GM19328 (cell line): ENCODE results near the gene SEPTIN7.
A peak's percentile ranks its signal among the peaks of the same experiment; 100 is the strongest.

Experiments used
- ATAC-seq: cut with Tn5 transposase; IDR thresholded peaks from one replicate; pipeline ENCODE4 v1.9.1; 2021; ENCODE audit warnings: mild to moderate bottlenecking, moderate library complexity; ENCODE audit not compliant: unreplicated experiment

SEPTIN7 gene

GRCh38 chr7:35785250-35785649 lies 15.6 kb upstream of the SEPTIN7 start:
- no peak for ATAC-seq

GRCh38 chr7:35787925-35788324 lies 12.9 kb upstream of the SEPTIN7 start:
- ATAC-seq: no peak

GRCh38 chr7:35792472-35792871 lies 8.4 kb upstream of the SEPTIN7 start:
- no peak for ATAC-seq

GRCh38 chr7:35792873-35793489 lies 7.9 kb upstream of the SEPTIN7 start:
- ATAC-seq: no peak

GRCh38 chr7:35797311-35797710 lies 3.5 kb upstream of the SEPTIN7 start:
- ATAC-seq: no peak

- ATAC-seq: peak; percentile 42
Measured at GRCh38 chr7:35799846-35800717, 775 bp upstream of the SEPTIN7 start.

- ATAC-seq: peak; percentile 28
Measured at GRCh38 chr7:35801392-35802101, 690 bp downstream of the SEPTIN7 start.

- ATAC-seq: no peak
Measured at GRCh38 chr7:35802102-35802466, 1.2 kb downstream of the SEPTIN7 start.

GRCh38 chr7:35802649-35803048 lies 1.8 kb downstream of the SEPTIN7 start:
- no peak for ATAC-seq

GRCh38 chr7:35804231-35804970 lies 3.5 kb downstream of the SEPTIN7 start:
- ATAC-seq: no peak

GRCh38 chr7:35805876-35806275 lies 5.0 kb downstream of the SEPTIN7 start:
- no peak for ATAC-seq

GRCh38 chr7:35816514-35816913 lies 15.7 kb downstream of the SEPTIN7 start:
- ATAC-seq: no peak

- ATAC-seq: no peak
Measured at GRCh38 chr7:35817181-35817580, 16.3 kb downstream of the SEPTIN7 start.

GRCh38 chr7:35817930-35818329 lies 17.1 kb downstream of the SEPTIN7 start:
- no peak for ATAC-seq

GRCh38 chr7:35818513-35818912 lies 17.7 kb downstream of the SEPTIN7 start:
- ATAC-seq: no peak

GRCh38 chr7:35819310-35819709 lies 18.5 kb downstream of the SEPTIN7 start:
- no peak for ATAC-seq

GRCh38 chr7:35819954-35820703 lies 19.3 kb downstream of the SEPTIN7 start:
- no peak for ATAC-seq

GRCh38 chr7:35820858-35821257 lies 20.0 kb downstream of the SEPTIN7 start:
- ATAC-seq: no peak

GRCh38 chr7:35823440-35823839 lies 22.6 kb downstream of the SEPTIN7 start:
- no peak for ATAC-seq

GRCh38 chr7:35825974-35826373 lies 25.1 kb downstream of the SEPTIN7 start:
- ATAC-seq: no peak
